ENCODE data around the gene GRIN2B.

The GRIN2B gene

DNA sequence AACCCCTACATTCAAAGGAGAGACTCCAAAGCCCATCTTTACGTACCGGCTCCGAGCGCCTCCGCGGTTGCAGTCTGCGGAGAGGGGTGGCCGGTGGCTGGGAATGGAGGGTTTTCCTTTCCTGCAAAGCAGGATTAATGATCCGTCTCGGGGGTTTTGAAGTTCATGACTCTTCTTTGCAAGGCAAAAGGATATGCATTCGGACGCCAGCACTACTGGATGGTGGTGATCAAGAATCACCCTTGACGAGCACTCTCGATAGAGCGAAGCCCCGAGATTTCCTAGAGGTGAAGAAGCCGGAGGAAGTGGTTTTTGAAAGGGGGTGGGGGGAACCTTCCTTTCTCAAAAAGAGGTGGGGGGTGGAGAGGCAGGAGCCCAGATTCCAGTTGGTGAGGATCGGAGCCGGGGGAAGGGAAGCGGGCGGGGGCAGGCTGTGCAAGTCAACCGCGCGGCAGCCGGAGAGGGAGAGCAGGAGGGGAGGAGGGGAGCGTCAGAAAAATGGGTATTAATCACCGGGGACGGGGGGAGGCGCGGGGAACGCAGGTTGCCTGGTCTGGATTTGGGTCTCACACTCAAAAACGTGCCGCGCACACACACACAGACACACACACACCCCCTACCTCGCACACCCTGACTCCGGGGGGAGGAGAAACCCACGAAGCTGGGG is at the start of gene GRIN2B:
GRIN2B (minus strand) TSS at position 307 of the 667 bp plus-strand sequence. CDS start 115,394 bp downstream, outside the sequence.
- Histone ChIP-seq H3K36me3 (ENCODE audit: control insufficient read depth in 2 of 2, insufficient read depth in 2 of 2, low read length in 2 of 2) (no peaks in the 10 kb centered on the region), H3K9me3 (ENCODE audit: control insufficient read depth in 2 of 2, low read length in 2 of 2) (peaks cover 0 to 2% of the 10 kb centered on the region in 2 donors), H3K9ac (ENCODE audit: low read length in 2 of 2) (no peak within 1 kb of the TSS), H3K27ac (ENCODE audit: low read length) (no peak within 1 kb of the TSS), H3K4me1 (ENCODE audit: control insufficient read depth, insufficient read depth, low read length) (peaks cover 14% of the 10 kb centered on the region), H3K4me3 (ENCODE audit: low read length in 2 of 2) (peak within 1 kb of the TSS; percentile 33 to 59), H3K27me3 (ENCODE audit: control insufficient read depth in 1 of 2, insufficient read depth in 2 of 2, low read length in 2 of 2) (peaks cover 22 to 42% of the 10 kb centered on the region in 2 donors)

- no peak overlapping the region for H3K9ac ChIP-seq (ENCODE audit: low read length in 2 of 2)
- no peak overlapping the region for H3K4me3 ChIP-seq (ENCODE audit: low read length in 2 of 2)
- H3K27me3 ChIP-seq (ENCODE audit: control insufficient read depth in 1 of 2, insufficient read depth in 2 of 2, low read length in 2 of 2) = no peaks in the 10 kb centered on the region
- H3K9me3 ChIP-seq (ENCODE audit: control insufficient read depth in 2 of 2, low read length in 2 of 2) = no peaks in the 10 kb centered on the region
- H3K36me3 ChIP-seq (ENCODE audit: control insufficient read depth in 2 of 2, insufficient read depth in 2 of 2, low read length in 2 of 2) = no peaks in the 10 kb centered on the region
- H3K4me1 ChIP-seq (ENCODE audit: control insufficient read depth, insufficient read depth, low read length) = no peaks in the 10 kb centered on the region
- no peak overlapping the region for H3K27ac ChIP-seq (ENCODE audit: low read length)
Observed at GRCh38 chr12:14026537-14026936, 45.1 kb upstream of the GRIN2B start.

DNA sequence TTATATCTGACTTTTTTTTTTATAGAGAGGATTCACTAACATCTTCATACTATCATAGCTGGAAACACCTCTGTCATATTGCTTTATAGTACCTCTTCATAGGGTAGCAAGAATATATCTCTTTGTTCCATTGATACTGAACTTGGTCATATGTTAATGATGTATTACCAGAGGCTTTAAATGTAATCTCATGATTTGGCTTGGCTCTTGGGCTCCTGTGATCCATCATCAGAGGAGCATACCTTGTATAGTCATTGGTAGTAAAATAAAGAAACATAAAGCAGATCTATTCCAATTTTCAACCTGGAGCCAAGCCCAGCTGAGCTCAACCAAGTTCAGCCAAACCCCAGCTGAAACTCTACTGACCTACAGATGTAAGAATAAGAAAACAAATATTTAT is 43.2 kb upstream of the GRIN2B start:
- Histone ChIP-seq H3K4me3 (ENCODE audit: low read length in 2 of 2) (no peak overlapping the region), H3K4me1 (ENCODE audit: control insufficient read depth, insufficient read depth, low read length) (no peaks in the 10 kb centered on the region), H3K27me3 (ENCODE audit: control insufficient read depth in 1 of 2, insufficient read depth in 2 of 2, low read length in 2 of 2) (no peaks in the 10 kb centered on the region), H3K36me3 (ENCODE audit: control insufficient read depth in 2 of 2, insufficient read depth in 2 of 2, low read length in 2 of 2) (no peaks in the 10 kb centered on the region), H3K27ac (ENCODE audit: low read length) (no peak overlapping the region), H3K9ac (ENCODE audit: low read length in 2 of 2) (no peak overlapping the region), H3K9me3 (ENCODE audit: control insufficient read depth in 2 of 2, low read length in 2 of 2) (no peaks in the 10 kb centered on the region)

GRCh38 chr12:14018080-14018479 is 36.7 kb upstream of the GRIN2B start:
- Histone ChIP-seq H3K9ac (ENCODE audit: low read length in 2 of 2) (no peak overlapping the region), H3K4me3 (ENCODE audit: low read length in 2 of 2) (no peak overlapping the region), H3K9me3 (ENCODE audit: control insufficient read depth in 2 of 2, low read length in 2 of 2) (no peaks in the 10 kb centered on the region), H3K4me1 (ENCODE audit: control insufficient read depth, insufficient read depth, low read length) (no peaks in the 10 kb centered on the region), H3K27ac (ENCODE audit: low read length) (no peak overlapping the region), H3K36me3 (ENCODE audit: control insufficient read depth in 2 of 2, insufficient read depth in 2 of 2, low read length in 2 of 2) (no peaks in the 10 kb centered on the region), H3K27me3 (ENCODE audit: control insufficient read depth in 1 of 2, insufficient read depth in 2 of 2, low read length in 2 of 2) (no peaks in the 10 kb centered on the region)

- H3K27me3 ChIP-seq (ENCODE audit: control insufficient read depth in 1 of 2, insufficient read depth in 2 of 2, low read length in 2 of 2) = no peaks in the 10 kb centered on the region
- no peaks in the 10 kb centered on the region for H3K9me3 ChIP-seq (ENCODE audit: control insufficient read depth in 2 of 2, low read length in 2 of 2)
- H3K4me3 ChIP-seq (ENCODE audit: low read length in 2 of 2) = no peak overlapping the region
- H3K36me3 ChIP-seq (ENCODE audit: control insufficient read depth in 2 of 2, insufficient read depth in 2 of 2, low read length in 2 of 2) = no peaks in the 10 kb centered on the region
- H3K27ac ChIP-seq (ENCODE audit: low read length) = no peak overlapping the region
- no peak overlapping the region for H3K9ac ChIP-seq (ENCODE audit: low read length in 2 of 2)
- H3K4me1 ChIP-seq (ENCODE audit: control insufficient read depth, insufficient read depth, low read length) = no peaks in the 10 kb centered on the region
Observed at GRCh38 chr12:14010989-14011388, 29.6 kb upstream of the GRIN2B start.

- H3K4me1 ChIP-seq (ENCODE audit: control insufficient read depth, insufficient read depth, low read length) = no peaks in the 10 kb centered on the region
- no peak overlapping the region for H3K27ac ChIP-seq (ENCODE audit: low read length)
- no peaks in the 10 kb centered on the region for H3K27me3 ChIP-seq (ENCODE audit: control insufficient read depth in 1 of 2, insufficient read depth in 2 of 2, low read length in 2 of 2)
- H3K36me3 ChIP-seq (ENCODE audit: control insufficient read depth in 2 of 2, insufficient read depth in 2 of 2, low read length in 2 of 2) = no peaks in the 10 kb centered on the region
- H3K9me3 ChIP-seq (ENCODE audit: control insufficient read depth in 2 of 2, low read length in 2 of 2) = no peaks in the 10 kb centered on the region
- no peak overlapping the region for H3K4me3 ChIP-seq (ENCODE audit: low read length in 2 of 2)
- no peak overlapping the region for H3K9ac ChIP-seq (ENCODE audit: low read length in 2 of 2)
Observed at GRCh38 chr12:14007639-14008038, 26.2 kb upstream of the GRIN2B start.

DNA sequence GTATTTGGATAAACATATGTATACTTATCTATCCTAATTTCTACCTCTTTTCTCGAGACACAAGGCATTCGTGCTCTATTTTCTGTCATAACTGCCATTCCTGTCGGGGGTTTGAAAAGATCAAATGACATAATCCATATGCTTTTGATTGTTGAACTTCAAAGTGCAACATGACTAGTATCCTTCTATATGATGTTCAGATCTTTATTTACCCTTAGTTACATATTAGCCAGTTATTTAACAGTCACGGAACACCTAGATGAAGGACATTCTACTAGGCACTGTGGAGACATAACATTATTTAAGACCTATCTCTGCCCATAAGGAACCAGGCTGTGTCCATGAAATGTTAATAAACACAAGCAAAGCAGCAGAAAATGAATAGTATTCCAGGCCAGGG is 11.2 kb upstream of the GRIN2B start:
- Histone ChIP-seq H3K27me3 (ENCODE audit: control insufficient read depth in 1 of 2, insufficient read depth in 2 of 2, low read length in 2 of 2) (no peaks in the 10 kb centered on the region), H3K9ac (ENCODE audit: low read length in 2 of 2) (no peak overlapping the region)

GRCh38 chr12:13992106-13992505 is 10.7 kb upstream of the GRIN2B start:
- H3K27ac ChIP-seq (ENCODE audit: low read length) = no peak overlapping the region
- H3K9ac ChIP-seq (ENCODE audit: low read length in 2 of 2) = no peak overlapping the region

More for the DNA sequence above, 11.2 kb upstream of the GRIN2B start:
- no peak overlapping the region for H3K4me3 ChIP-seq (ENCODE audit: low read length in 2 of 2)
- H3K36me3 ChIP-seq (ENCODE audit: control insufficient read depth in 2 of 2, insufficient read depth in 2 of 2, low read length in 2 of 2) = no peaks in the 10 kb centered on the region
- no peak overlapping the region for H3K27ac ChIP-seq (ENCODE audit: low read length)
- no peaks in the 10 kb centered on the region for H3K9me3 ChIP-seq (ENCODE audit: control insufficient read depth in 2 of 2, low read length in 2 of 2)
- H3K4me1 ChIP-seq (ENCODE audit: control insufficient read depth, insufficient read depth, low read length) = no peaks in the 10 kb centered on the region

GRCh38 chr12:13986031-13986430 is 4.6 kb upstream of the GRIN2B start:
- peaks cover 7% of the 10 kb centered on the region for H3K4me1 ChIP-seq (ENCODE audit: control insufficient read depth, insufficient read depth, low read length)

More at GRCh38 chr12:13992106-13992505, 10.7 kb upstream of the GRIN2B start:
- no peaks in the 10 kb centered on the region for H3K27me3 ChIP-seq (ENCODE audit: control insufficient read depth in 1 of 2, insufficient read depth in 2 of 2, low read length in 2 of 2)
- H3K9me3 ChIP-seq (ENCODE audit: control insufficient read depth in 2 of 2, low read length in 2 of 2) = no peaks in the 10 kb centered on the region
- H3K4me1 ChIP-seq (ENCODE audit: control insufficient read depth, insufficient read depth, low read length) = no peaks in the 10 kb centered on the region
- H3K36me3 ChIP-seq (ENCODE audit: control insufficient read depth in 2 of 2, insufficient read depth in 2 of 2, low read length in 2 of 2) = no peaks in the 10 kb centered on the region
- H3K4me3 ChIP-seq (ENCODE audit: low read length in 2 of 2) = no peak overlapping the region

DNA sequence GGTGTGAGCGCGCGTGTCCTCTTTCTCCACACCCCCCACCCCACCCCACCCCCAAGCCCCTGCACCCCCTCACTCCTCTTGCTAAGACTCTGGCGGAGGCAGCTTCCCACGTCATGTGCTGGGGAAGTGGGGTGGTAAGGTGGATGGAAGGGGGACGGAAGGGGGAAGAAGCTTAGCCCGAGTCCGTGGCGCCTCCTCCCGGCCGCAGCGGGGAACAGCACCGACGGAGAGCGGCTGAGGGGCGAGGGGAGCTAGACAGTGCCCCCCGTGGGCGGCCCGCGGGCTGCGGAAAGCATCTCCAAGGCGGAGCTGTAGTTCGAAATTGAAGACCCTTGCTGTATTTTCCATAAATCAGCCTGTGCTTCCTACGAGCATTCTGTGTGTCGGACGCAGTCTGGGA is 588 bp upstream of the GRIN2B start:
- Histone ChIP-seq H3K9me3 (ENCODE audit: control insufficient read depth in 2 of 2, low read length in 2 of 2) (peaks cover 0 to 2% of the 10 kb centered on the region in 2 donors), H3K27me3 (ENCODE audit: control insufficient read depth in 1 of 2, insufficient read depth in 2 of 2, low read length in 2 of 2) (peaks cover 22 to 39% of the 10 kb centered on the region in 2 donors), H3K4me3 (ENCODE audit: low read length in 2 of 2) (no peak overlapping the region), H3K36me3 (ENCODE audit: control insufficient read depth in 2 of 2, insufficient read depth in 2 of 2, low read length in 2 of 2) (no peaks in the 10 kb centered on the region), H3K27ac (ENCODE audit: low read length) (no peak overlapping the region), H3K9ac (ENCODE audit: low read length in 2 of 2) (no peak overlapping the region), H3K4me1 (ENCODE audit: control insufficient read depth, insufficient read depth, low read length) (peaks cover 14% of the 10 kb centered on the region)

More at GRCh38 chr12:13986031-13986430, 4.6 kb upstream of the GRIN2B start:
- peaks cover 14% of the 10 kb centered on the region in 2 donors for H3K27me3 ChIP-seq (ENCODE audit: control insufficient read depth in 1 of 2, insufficient read depth in 2 of 2, low read length in 2 of 2)
- H3K4me3 ChIP-seq (ENCODE audit: low read length in 2 of 2) = no peak overlapping the region
- peaks cover 0 to 2% of the 10 kb centered on the region in 2 donors for H3K9me3 ChIP-seq (ENCODE audit: control insufficient read depth in 2 of 2, low read length in 2 of 2)
- no peaks in the 10 kb centered on the region for H3K36me3 ChIP-seq (ENCODE audit: control insufficient read depth in 2 of 2, insufficient read depth in 2 of 2, low read length in 2 of 2)
- H3K9ac ChIP-seq (ENCODE audit: low read length in 2 of 2) = no peak overlapping the region
- H3K27ac ChIP-seq (ENCODE audit: low read length) = no peak overlapping the region

DNA sequence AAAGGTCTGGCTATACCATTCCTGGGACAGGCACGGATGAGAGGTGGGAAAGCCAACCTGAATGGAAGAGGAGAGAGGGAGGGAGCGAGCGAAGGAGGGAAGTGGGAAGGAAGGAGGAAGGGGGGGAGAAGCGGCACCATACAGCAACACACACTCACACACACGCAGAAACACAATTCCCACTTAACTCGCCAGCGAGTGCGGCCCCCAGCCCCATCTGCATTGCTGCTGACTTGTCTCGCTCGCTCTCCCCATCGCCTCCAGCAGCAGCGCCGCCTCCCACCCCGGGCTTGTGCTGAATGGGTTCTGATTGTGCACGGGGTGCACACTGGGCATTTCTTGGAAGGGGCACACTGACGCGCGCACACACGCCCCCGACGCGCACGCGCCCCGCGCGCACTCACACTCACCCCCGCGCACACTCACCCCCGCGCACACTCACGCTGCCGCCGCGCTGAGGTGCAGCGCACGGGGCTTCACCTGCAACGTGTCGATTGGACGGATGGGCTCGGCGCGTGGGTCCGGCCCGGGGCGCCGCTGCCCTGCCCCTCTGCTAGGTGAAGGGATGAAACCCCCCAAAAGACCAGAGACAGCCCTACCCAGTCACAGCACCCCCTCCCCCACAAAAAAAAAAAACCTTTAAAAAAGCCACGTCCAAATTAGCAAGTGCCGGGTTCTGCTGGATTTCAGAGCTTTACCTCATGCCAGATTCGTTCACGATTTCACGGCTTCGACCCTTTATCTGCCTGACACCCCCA is 685 bp downstream of the GRIN2B start:
- peaks cover 14% of the 10 kb centered on the region for H3K4me1 ChIP-seq (ENCODE audit: control insufficient read depth, insufficient read depth, low read length)
- no peak overlapping the region for H3K9ac ChIP-seq (ENCODE audit: low read length in 2 of 2)
- H3K27ac ChIP-seq (ENCODE audit: low read length) = no peak overlapping the region
- H3K27me3 ChIP-seq (ENCODE audit: control insufficient read depth in 1 of 2, insufficient read depth in 2 of 2, low read length in 2 of 2) = peaks cover 26 to 42% of the 10 kb centered on the region in 2 donors
- H3K36me3 ChIP-seq (ENCODE audit: control insufficient read depth in 2 of 2, insufficient read depth in 2 of 2, low read length in 2 of 2) = no peaks in the 10 kb centered on the region
- peaks cover 0 to 2% of the 10 kb centered on the region in 2 donors for H3K9me3 ChIP-seq (ENCODE audit: control insufficient read depth in 2 of 2, low read length in 2 of 2)
- peak overlapping the region; percentile 33 to 59 for H3K4me3 ChIP-seq (ENCODE audit: low read length in 2 of 2)

Data from stomach smooth muscle (tissue), 2 donors.